C4-2B (cell line): ENCODE results near the gene IQGAP3.

Source experiments
- CTCF ChIP-seq: fragments of 450-650 bp; conservative IDR thresholded peaks from 2 replicates; pipeline ENCODE4 v1.5.1; 2017; ENCODE audit warnings: mild to moderate bottlenecking
- ZFX ChIP-seq: fragments of 450-650 bp; IDR thresholded peaks from 2 replicates; pipeline ENCODE4 v1.6.1; 2017

- TF ChIP-seq CTCF (no peak), ZFX (no peak)
Observed at GRCh38 chr1:156499842-156500542, 72.4 kb downstream of the IQGAP3 start.
